ENCODE results near the gene VSNL1.

- TF ChIP-seq EZH2 (IDR thresholded peaks at IDR 0.05; ENCODE audit: insufficient read depth, poor library complexity, severe bottlenecking) (no peak), EZH2phosphoT487 (IDR thresholded peaks at IDR 0.05; ENCODE audit: insufficient read depth, low read depth) (no peak)
Observed at GRCh38 chr2:17578466-17578928, 38.0 kb downstream of the VSNL1 start.

Measured in GM23248 (cell line).